K562 (cell line): Measurements from ENCODE around the gene INSR. TPM values are rescaled to one million over a fixed set of nuclear protein-coding genes. Genes with fewer than 3 reads are reported as not detected.

ENCODE experiments used
- CUX1 ChIP-seq: fragments of 200-800 bp; sonication (Bioruptor generic); IDR thresholded peaks from 2 replicates; pipeline ENCODE4 v1.6.1; 2016; ENCODE audit warnings: missing genetic modification characterization, missing compliant biosample characterization
- TCF7L2 ChIP-seq: fragments of 150-350 bp; IDR thresholded peaks from 2 replicates; pipeline ENCODE4 v1.6.1; 2016; ENCODE audit warnings: low read depth, mild to moderate bottlenecking, low read length, moderate library complexity
- TRIM28 ChIP-seq: fragments of 450-650 bp; IDR thresholded peaks from 2 replicates; pipeline ENCODE4 v1.6.1; 2017
- polyA plus RNA-seq, 8 experiments: library from polyadenylated mRNA; depleted of rRNA in 4 of 8; stranded (reverse) in 5 of 8; unstranded in 3 of 8; fragments of >200 nt; fragmentation: Nextera tagmentation in 2 of 8; fragmentation: Illumina TruSeq in 1 of 8; extraction: Ambion mirVana in 2 of 8; extraction: Trizol in 1 of 8; gene quantifications; 2 replicates each; pipeline versions ENCODE4 v1.2.1 to v1.2.3, GENCODE V29; 2011 to 2014; ENCODE audit warnings: inconsistent platforms in 1 of 8, missing spikeins in 1 of 8
- total RNA-seq, 7 experiments: library from RNA; depleted of rRNA in 6 of 7; stranded (reverse); fragments of >200 nt in 6 of 7; fragmentation: Illumina TruSeq in 2 of 7; extraction: Trizol in 2 of 7; gene quantifications; 2 replicates each; pipeline versions ENCODE4 v1.2.1 to v1.2.3, GENCODE V29; 2011 to 2021; ENCODE audit warnings: low replicate concordance in 1 of 7
- TF ChIP-seq, protein P1 (sequence below): fragments of 450-650 bp; formaldehyde crosslinking; IDR thresholded peaks from 2 replicates; pipeline ENCODE4 v1.4.0; 2020; ENCODE audit warnings: mild to moderate bottlenecking, moderate library complexity
- TF ChIP-seq, protein P2 (sequence below), 2 experiments: IDR thresholded peaks; 2 replicates each; pipeline ENCODE4 v1.6.1; 2011; ENCODE audit warnings: borderline replicate concordance in 1 of 2, control low read depth in 1 of 2, low read depth in 1 of 2, low read length in 1 of 2, mild to moderate bottlenecking in 1 of 2, mixed read lengths in 1 of 2, moderate library complexity in 1 of 2; ENCODE audit not compliant: insufficient read depth in 1 of 2, insufficient read length in 1 of 2, poor library complexity in 1 of 2, severe bottlenecking in 1 of 2; ENCODE audit errors: extremely low read depth in 1 of 2
- TF ChIP-seq, protein P3 (sequence below): fragments of 250-450 bp; sonication (Bioruptor Pico); IDR thresholded peaks from 2 replicates; pipeline ENCODE4 v1.5.0; 2020; ENCODE audit warnings: mild to moderate bottlenecking

INSR gene
- total and polyA plus RNA-seq, 9 of the 15 experiments (the other 6 are each of a cell fraction or from before 2014, with no cell fraction given) = 0.04 to 0.88 (median 0.41) TPM

DNA sequence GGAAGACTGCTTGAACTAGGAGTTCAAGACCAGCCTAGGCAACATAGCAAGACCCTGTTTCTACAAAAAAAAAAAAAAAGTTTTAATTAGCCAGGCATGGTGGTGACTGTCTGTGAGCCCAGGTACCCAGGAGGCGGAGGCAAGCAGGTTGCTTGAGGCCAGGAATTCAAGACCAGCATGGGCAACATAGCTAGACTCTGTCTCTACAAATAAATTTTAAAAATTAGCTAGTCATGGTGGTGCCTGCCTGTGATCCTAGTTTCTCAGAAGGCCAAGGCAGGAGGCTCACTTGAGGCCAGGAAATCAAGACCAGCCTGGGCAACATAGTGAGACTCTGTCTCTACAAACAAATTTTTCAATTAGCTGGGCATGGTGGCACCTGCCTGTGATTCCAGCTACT is 6.1 kb downstream of the INSR start (continued):
- TF ChIP-seq, protein P1, sequence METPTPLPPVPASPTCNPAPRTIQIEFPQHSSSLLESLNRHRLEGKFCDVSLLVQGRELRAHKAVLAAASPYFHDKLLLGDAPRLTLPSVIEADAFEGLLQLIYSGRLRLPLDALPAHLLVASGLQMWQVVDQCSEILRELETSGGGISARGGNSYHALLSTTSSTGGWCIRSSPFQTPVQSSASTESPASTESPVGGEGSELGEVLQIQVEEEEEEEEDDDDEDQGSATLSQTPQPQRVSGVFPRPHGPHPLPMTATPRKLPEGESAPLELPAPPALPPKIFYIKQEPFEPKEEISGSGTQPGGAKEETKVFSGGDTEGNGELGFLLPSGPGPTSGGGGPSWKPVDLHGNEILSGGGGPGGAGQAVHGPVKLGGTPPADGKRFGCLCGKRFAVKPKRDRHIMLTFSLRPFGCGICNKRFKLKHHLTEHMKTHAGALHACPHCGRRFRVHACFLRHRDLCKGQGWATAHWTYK (CRISPR knock-in tag) = no peak
- TF ChIP-seq CUX1 (no peak), TCF7L2 (no peak), TRIM28 (no peak)
- TF ChIP-seq, protein P2, sequence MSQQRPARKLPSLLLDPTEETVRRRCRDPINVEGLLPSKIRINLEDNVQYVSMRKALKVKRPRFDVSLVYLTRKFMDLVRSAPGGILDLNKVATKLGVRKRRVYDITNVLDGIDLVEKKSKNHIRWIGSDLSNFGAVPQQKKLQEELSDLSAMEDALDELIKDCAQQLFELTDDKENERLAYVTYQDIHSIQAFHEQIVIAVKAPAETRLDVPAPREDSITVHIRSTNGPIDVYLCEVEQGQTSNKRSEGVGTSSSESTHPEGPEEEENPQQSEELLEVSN (IDR thresholded peaks at IDR 0.05; ENCODE audit: borderline replicate concordance in 1 of 2, extremely low read depth in 1 of 2, insufficient read depth in 1 of 2, insufficient read length in 1 of 2, low read depth in 1 of 2, low read length in 1 of 2, poor library complexity in 1 of 2, severe bottlenecking in 1 of 2) = no peak
- TF ChIP-seq, protein P3, sequence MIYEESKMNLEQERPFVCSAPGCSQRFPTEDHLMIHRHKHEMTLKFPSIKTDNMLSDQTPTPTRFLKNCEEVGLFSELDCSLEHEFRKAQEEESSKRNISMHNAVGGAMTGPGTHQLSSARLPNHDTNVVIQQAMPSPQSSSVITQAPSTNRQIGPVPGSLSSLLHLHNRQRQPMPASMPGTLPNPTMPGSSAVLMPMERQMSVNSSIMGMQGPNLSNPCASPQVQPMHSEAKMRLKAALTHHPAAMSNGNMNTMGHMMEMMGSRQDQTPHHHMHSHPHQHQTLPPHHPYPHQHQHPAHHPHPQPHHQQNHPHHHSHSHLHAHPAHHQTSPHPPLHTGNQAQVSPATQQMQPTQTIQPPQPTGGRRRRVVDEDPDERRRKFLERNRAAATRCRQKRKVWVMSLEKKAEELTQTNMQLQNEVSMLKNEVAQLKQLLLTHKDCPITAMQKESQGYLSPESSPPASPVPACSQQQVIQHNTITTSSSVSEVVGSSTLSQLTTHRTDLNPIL (CRISPR knock-in tag) = no peak
